ENCODE data around the gene OLIG3. TPM values are rescaled to one million over a fixed set of nuclear protein-coding genes. Genes with fewer than 3 reads are reported as not detected.

The OLIG3 gene
- total RNA-seq, 1 donor from 2014 or later: not detected

DNA sequence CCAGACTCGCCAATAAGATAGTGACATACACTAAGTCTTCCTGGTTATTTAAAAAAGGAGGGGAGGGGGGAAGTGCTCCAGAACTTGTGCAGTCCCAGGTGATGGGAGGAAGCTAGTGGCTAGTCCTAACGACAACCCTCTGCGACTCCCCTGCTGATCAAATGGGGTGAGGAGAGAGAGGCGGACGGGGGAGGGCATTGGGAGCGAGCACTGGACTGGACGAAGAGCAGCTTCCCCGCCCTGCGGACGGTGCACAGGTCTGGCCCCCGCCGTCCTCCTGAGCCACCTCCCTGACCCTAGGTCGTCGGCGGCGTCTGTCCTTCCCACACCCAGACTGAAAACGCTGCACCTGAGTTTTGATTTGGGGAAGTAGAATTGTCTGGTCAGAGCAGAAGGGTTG lies 2.2 kb upstream of the OLIG3 start:
- DNase-seq (ENCODE audit: low read depth in 2 of 2): no peak

DNA sequence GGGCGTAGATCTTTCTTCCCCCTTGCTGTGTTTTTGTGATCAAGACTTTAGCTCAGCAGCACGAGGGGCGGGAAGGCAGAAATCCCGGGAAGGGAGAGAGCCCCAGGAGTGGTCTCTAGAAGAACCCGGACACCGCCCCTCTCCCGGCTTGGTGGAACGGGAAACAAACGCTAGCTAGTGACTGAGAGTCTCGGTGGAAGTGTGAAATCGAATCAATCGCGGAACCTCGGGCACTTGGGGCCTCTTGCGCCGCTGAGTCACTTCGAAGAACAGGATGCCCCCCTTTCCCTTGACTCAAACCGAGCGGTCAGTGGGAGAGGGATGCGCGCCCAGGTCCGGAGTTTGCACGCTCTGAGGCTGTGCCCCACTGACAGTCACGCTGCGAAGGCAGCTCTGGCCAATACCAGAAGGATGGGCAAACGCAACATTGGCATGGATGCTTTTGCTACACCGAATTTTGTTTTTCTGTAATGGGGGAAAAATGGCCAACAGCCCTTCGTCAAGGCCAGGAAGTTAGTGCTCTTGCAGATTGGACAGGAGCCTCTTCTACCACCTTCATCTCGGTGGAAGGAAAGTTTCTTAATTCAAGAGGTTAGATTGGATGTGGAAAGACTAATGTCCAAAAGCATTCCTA lies 1.6 kb upstream of the OLIG3 start:
- no peak for DNase-seq (ENCODE audit: low read depth in 2 of 2)

DNA sequence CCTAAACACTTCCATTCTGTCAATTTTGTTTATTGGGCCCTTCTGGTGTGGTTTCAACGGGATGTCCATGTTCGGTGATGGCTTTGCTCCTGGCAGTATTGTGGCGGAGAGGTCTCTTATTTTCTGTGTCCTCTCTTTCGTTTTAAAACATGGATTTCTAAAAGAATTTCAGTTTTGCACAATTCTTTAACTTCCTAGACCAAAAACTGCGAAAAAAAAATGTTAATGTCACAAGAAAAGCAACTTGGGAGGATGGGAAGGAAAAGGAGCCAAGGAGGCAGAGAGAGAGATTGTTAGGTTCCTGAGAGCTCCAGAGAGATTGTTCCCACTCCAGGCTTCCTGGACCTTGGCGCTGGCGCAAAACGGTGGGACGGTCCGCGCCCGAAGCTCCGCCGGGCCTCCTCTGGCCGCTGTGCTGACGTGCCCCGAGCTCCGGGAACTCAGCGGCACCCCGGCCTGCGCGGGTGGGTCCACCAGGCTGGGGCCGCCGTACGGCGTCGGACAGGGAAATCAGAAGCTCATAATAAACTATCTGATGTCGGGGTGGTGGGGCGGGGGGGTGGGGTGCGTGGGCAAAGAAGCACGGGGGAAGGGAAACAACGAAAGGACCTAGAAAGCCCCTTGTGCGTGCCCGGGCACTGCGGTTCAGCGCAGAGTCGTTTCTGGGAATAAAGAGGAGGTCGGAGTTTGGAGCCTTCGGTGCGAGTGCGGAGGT lies 951 bp upstream of the OLIG3 start:
- DNase-seq (ENCODE audit: low read depth in 2 of 2): no peak

DNA sequence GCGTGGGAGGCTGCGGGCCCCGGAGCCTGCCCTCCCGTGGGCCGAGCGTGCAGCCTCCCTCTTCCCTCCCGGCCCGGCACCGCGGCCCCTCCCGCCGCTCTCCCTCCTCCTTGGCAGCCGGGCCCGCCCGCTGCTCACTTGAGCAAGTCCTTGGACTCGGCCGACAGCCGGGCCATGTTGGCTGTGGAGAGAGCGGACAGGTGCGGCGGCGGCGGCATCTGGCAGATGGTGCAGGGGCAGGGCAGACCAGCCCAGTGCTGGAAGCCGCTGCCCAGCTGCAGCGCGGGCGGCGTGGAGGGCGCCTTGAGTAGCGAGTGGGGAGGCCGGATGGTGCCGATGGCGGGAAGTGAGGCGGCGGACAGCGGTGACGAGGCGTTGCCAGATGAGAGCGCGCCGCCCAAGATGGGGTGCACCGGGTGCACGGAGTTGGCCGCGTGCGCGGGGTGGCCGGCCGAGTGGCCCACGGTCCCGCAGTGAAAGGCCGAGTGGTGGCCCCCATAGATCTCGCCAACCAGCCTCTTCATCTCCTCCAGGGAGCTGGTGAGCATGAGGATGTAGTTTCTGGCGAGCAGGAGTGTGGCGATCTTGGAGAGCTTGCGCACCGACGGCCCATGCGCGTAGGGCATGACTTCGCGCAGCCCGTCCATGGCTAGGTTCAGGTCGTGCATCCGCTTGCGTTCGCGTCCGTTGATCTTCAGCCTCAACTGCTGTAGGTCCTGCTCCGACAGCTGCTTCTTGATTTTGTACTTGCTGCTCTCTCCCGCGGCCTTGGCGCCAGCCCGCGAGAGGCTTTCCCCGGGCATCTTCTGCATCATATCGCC lies 766 bp downstream of the OLIG3 start:
- no peak for DNase-seq (ENCODE audit: low read depth in 2 of 2)

DNA sequence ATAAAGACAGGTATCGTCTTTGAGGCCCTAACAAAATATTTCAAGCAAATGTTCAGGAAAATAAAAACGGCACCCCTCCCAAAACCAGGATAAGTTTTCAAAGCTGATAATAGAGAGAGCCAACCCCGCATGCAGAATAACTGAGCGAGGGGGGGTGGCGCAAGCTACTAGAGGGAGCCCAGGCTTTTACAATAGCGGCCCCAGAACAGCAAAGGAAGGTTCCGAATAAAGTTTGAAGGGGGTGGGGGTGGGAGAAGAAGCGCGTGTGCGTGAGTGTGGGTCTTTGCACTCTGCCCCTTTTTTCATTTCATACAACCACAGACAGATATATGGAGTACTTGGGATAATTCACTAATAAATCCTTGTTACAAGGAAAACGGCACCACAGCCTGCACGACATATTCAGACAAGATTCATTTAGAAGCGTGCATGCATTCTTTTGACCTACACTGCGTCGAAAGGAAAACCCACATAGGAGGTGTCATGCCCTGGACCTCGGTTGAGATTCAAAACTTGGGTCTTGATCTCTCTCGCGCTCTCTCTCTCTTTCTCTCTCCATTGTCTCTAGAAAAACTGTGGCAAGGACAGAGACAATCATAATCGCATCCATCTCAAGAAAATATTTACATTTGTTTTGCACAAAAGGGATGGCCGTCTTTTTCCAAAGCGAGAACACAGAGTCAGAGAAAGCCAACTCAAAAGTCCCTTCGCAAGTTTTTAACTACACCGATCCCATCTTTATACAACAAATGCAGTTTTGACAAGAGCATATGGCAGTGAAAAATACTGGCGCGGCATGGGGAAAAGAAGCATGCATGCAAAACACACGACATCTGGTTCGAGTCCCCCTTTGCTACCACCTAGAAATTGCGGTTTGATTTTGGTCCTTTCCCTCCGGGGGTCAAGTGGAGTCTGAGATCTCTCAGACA lies 1.6 kb downstream of the OLIG3 start:
- no peak for DNase-seq (ENCODE audit: low read depth in 2 of 2)

DNA sequence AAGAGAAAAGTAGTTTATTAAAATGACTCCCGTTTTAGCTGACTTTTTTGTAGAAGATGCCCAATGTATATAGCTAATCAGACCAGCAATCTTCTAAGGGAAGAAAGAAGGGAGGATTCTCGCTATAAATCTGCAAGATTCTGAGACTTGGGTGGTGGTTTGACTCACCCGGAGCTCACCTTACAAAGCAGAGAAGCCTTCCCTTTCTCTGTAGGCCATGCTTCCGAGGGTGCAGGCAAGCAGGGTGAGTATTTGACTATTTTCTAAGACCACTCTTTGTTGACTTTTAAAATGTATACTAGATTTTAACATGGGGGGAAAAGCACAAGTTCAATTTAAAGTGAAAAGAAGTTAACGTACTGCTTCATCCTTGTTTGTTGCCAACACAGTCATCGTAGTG lies 2.7 kb downstream of the OLIG3 start:
- no peak for DNase-seq (ENCODE audit: low read depth in 2 of 2)

DNA sequence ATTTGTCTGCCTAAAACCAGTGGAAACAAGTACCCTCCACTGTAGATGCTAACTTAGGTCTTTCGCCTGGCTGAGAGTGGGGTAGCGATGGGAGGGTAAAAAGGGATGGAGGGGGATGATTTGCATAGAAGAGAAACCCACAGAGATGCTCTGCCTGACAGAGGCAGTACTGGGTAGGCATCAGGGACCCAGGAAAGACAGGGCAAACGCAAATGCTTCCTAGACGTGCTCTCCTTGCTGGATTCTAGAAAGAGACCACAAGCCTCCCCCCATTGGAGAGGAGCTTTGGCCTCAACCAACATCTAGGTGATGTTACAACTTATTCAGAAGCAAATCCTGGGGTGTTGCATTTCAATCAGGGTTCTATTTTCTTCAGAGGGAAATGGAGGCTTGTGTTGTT lies 3.2 kb downstream of the OLIG3 start:
- no peak for DNase-seq (ENCODE audit: low read depth in 2 of 2)

DNA sequence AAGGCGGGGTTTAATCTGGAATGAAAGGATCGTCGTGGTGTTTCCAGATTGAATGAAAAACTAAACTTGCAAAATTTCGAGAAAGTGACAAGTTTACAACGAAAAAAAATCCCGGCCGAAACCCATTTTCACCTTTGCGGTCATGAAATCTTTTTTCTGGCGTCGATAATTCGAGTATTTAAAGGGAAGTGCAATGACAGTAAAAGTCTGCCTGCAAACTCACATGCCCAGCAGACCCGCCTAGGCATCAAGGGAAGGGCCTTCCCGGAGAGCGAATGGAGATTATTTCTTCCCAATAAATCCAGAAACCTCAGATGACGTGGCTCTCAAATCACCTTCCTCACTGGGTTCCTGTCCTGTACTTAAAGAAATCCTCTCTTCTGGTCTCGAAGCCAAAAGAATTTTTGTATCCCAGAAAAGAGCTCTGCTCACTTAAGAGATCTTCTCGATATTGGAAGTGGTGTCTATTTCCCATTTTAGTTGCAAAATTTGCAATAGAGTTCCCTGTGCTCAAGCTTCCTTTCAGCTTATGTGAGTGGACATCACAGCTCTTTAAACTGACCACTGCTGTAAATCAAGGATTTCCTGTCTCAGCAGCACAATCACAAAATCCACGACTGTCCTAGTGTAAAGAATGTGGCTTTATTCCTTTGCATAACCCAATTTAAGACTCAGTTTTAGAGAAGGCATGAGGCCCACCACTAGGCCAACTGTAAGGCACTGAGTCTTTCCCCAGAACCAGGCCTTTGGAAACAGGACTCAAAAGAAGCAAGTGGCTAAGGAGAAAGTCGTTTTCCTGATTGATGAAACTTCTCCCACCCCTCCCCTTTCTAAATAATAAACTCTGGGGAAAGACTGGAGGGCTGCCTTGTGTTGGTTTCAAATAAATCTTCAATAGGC lies 3.9 kb downstream of the OLIG3 start:
- no peak for DNase-seq (ENCODE audit: low read depth in 2 of 2)

DNA sequence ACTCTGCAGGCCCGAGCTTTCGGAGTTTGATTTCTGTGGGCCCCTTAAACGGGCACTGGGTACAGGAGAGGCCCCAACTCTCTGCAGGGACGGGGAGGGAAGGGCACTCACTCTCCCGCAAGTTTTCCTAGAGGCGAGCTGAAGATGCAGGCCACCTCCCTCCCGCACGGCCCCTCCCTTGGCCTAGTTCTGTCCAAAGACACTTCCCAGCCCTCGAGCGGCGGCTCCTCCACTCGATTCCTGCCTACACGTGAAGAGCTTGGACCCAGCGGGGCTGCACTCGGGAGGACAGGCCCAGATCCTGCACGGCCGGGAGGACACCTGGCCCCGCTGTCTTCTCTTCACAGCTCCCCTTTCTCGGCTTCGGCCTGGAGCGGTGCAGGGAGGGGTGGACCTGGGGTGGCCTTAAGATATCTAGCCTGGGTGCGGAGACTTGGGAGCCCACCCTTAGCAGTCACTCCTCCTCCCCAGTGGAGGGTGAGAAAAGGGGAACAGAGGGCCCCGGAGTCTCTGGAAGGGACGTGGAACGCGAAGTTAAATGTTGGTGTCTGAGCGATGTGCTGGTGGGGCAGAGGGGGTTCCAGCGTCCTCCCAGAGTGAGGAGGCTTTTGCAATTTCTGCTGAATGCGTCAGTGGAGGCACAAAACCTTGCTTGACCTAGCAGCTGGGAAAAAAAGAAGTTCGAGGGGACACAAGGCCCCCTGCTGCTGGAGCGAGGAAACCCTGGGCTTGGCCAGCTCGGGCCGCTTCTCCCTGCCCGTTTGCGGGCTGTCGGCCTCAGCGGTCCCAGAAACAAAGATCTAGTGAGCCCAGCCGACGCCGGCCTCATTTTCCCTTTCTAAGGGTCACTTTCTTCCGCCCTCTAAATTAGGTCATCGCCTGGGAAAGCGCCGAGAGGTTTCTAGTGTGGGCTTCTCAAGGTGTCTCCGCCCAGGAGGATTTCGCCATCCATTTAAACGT lies 4.9 kb downstream of the OLIG3 start:
- DNase-seq (ENCODE audit: low read depth in 2 of 2): no peak

DNA sequence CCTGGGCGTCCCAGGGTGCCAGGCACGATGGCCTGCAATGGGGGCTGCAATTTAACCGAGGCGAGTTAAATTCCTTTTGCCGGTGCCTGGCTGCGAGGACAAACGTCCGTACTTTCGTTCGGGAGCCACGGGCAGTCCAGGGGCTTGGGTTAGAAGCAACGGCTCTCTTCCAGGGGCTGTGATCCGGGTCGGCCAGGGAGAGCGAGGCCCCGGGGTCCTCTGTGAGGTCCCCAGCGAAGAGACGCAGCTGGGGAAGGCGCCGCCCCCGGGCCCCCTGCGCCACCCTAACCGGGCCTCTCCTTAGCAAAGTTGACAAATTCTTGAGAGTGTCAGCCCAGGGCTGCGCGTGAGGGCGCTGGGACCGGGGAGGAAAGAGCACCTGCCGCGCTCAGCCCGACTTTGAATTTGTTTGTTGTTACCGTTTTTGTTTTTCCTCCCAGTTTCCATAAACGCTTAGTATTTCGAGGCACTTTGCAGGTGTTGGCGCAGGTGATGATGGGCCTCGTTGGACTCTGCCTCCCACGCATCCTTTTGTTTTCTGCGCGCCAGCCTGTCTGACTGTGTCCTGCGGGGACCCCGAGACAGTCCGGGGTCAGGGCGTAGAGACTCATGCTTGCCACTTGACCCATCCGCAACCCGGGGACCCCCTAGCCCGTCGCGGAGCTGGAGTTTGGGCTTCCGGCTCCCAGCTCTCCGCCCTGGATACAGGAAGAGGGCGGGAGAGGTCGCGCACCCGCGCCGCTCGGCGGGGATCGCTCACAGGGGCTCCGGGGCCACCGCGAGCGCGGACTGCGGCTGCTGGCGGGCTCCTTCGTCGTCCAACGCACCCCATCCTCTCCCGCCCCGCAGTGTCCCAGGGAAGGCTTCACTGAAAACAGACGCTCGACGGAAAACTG lies 5.8 kb downstream of the OLIG3 start:
- DNase-seq (ENCODE audit: low read depth in 2 of 2): no peak

DNA sequence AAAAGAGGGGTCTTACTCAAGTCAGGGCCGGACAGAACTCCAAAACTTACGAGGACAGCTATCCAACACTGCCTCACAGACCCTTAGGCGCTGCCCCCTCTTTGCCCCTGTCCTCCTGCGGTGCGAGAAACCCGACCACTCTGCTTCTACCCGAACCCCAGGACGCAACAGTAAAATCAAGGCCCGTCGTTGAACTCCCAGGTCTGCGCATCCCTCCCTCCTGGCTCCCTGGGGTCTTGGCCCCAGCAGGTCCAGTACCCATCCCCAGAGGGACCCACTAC lies 6.4 kb downstream of the OLIG3 start:
- DNase-seq (ENCODE audit: low read depth in 2 of 2): no peak

DNA sequence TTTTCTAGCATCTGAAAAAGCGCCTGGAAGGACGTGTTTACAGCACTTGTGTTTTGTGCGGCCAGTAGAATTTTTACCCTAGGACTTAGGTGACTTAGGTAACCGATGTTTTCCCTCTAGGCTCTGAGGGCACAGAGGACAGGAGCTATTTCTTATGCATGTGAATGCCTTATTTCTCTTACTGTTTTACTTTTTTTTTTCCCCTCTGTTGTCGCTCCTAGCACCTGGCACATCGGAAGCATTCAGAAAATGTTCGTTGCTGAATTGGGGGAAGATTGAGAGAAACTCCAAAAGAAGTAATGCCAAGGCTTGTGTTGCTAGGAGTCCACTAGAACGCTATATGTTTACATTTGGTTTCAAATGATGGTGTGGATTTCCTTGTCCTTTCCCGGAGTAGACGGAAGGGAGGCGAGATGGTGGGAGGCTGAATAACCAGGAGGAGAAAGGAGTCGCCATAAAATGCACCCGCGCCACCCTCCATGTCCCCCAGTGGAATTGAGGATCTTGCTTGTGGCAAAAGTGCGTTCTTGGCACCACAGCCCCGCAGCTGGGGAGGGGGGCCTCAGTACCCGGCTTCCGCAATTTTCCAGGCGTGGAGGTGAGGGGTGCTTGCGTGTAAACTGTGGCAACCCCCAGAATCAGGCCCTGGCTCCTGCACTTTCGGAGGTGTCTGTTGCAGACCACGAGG lies 6.9 kb downstream of the OLIG3 start:
- DNase-seq (ENCODE audit: low read depth in 2 of 2): no peak

DNA sequence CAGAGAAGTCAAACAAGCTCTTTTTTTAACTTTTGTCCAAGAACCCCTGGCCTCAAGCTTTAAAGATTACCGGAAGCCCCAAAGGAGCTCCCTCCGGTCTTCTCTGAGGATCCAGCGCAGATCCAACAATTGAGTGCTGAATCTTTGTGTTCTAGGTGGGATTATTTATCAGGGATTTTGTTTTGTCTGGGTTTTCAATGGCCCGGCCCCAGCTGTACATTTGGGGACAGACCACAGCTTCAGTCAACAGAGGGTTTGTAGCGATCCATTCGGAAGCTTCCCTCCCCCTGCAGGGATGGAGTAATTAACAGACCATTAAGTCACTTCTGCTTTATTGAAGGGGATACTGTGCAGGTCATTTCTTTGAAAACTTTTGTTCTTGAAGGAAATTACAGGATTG lies 7.8 kb downstream of the OLIG3 start:
- DNase-seq (ENCODE audit: low read depth in 2 of 2): no peak

DNA sequence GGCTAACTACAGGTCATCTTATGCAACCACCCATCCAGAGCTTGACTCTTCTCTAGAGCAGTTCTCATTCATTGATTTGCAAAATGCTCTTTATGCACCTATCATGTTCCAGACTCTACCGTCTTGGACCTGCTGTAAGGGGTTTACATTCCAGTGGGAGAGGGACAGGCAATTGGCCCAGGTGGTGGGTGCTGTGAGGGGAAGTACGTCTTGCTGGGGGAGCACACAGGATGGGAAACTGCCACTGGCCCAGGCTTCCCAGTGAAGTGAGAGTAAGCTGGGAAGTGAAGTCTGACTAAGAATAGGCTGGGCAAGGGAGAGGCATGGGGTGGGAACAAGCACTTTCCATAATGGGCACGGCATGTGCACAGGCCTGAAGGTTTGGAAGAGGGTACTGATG lies 13.8 kb downstream of the OLIG3 start:
- DNase-seq (ENCODE audit: low read depth in 2 of 2): no peak

DNA sequence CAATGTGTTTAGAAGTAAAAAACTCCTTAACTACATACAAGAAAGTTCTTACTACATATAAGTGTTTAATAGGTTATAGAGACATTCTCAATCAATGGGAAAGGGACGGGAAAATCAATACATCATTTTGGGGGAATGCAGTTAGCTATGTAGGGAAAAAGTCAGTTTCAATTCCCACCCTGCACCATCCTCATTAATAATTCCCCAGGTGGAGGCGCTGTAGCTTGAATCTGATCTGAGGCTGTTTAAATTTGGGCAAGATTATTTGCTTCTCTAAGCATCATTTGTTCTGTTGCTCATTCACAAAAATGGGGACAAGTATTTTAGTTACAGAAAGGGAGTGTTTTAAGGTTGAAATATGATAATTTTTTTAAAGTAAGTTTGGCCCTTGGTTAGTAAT lies 19.1 kb downstream of the OLIG3 start:
- no peak for DNase-seq (ENCODE audit: low read depth in 2 of 2)

DNA sequence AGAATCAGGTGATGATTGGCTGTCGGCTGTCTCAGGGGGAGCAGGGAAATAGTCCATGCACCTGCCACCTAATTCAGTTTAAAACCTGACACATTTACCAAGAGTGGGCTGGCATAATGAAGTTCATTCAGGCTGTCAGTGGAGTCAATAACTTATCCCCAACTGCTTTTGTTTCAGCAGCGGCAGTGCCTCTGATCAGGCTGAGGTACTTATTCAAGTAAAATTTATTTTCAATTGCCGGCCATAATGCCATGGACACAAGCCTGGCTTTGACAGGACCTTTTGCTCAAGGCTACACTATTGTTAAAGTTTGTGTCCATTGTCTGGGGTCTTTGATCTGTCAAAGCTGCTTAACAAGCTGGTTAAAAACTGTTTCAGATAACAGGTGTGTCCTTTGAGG lies 20.6 kb downstream of the OLIG3 start:
- DNase-seq (ENCODE audit: low read depth in 2 of 2): no peak

DNA sequence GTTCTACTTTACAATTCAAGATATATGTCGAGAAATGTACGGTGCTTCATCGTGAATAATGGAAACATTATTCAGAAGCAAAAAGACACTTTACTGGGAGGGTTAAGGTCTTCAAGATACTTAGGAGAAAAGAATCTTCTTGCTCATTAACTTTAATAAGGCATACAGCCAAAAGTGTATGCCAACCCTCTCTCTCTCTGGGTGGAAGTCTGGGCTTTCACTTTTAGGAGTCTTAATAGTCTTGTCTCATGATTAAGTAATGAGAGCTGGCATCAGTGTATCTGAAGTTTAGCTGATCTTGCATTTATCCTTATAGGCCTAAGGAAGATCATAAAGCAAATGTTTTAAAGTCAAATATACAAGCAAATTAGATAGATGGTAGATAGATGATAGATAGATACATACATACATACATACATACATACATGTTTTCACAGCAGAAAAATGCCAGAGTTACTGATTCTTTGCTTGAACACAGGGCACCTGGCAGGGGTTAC lies 21.5 kb downstream of the OLIG3 start:
- no peak for DNase-seq (ENCODE audit: low read depth in 2 of 2)

DNA sequence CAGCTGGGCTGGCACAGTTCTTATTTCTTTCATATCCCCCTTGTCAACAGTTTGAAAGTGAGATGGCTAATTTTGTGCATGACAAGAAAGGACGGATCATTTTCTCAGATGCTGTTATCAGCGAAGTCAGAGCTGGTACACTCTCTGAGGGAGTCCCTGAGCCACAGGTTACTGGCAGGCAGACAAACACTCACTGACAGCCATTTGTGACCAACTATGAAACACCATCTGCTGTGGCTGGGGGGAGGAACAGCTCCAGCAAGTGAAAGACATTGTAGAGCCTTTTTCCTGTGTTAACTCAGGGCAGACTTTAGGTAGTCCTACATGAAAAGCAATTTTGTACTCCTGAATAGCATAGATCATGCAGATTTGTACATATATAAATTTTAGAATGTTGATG lies 22.2 kb downstream of the OLIG3 start:
- DNase-seq (ENCODE audit: low read depth in 2 of 2): no peak

Data from lung microvascular endothelial cell (primary cell).